ENCODE data around the gene BLOC1S2.
A peak's percentile ranks its signal among the peaks of the same experiment; 100 is the strongest.
"Not testable (repeated sequence)": the region's sequence is repeated elsewhere in the genome, so short reads cannot be mapped to it uniquely, and the experiment has no call there.

The BLOC1S2 gene

GRCh38 chr10:100311298-100311697 is 24.8 kb upstream of the BLOC1S2 start:
- in situ Hi-C loops (cut with MboI; ENCODE audit: low pct_unique_long_range_greater_than_20kb, low sequenced_read_pairs, unreplicated experiment): no loop called here
- DNase-seq (ENCODE audit: low spot score): no peak
- TF ChIP-seq CTCF (IDR thresholded peaks at IDR 0.05; ENCODE audit: extremely low read depth, insufficient read depth, missing control alignments): no peak

GRCh38 chr10:100307684-100308083 is 21.2 kb upstream of the BLOC1S2 start:
- TF ChIP-seq CTCF (IDR thresholded peaks at IDR 0.05; ENCODE audit: extremely low read depth, insufficient read depth, missing control alignments): no peak
- no peak for DNase-seq (ENCODE audit: low spot score)
- in situ Hi-C loops (cut with MboI; ENCODE audit: low pct_unique_long_range_greater_than_20kb, low sequenced_read_pairs, unreplicated experiment): no loop called here

- in situ Hi-C loops (cut with MboI; ENCODE audit: low pct_unique_long_range_greater_than_20kb, low sequenced_read_pairs, unreplicated experiment): no loop called here
- no peak for DNase-seq (ENCODE audit: low spot score)
- TF ChIP-seq CTCF (IDR thresholded peaks at IDR 0.05; ENCODE audit: extremely low read depth, insufficient read depth, missing control alignments): no peak
Observed at GRCh38 chr10:100306861-100307260, 20.4 kb upstream of the BLOC1S2 start.

- TF ChIP-seq CTCF (IDR thresholded peaks at IDR 0.05; ENCODE audit: extremely low read depth, insufficient read depth, missing control alignments): no peak
- no peak for DNase-seq (ENCODE audit: low spot score)
- in situ Hi-C loops (cut with MboI; ENCODE audit: low pct_unique_long_range_greater_than_20kb, low sequenced_read_pairs, unreplicated experiment): no loop called here
Observed at GRCh38 chr10:100304414-100304813, 17.9 kb upstream of the BLOC1S2 start.

- in situ Hi-C loops (cut with MboI; ENCODE audit: low pct_unique_long_range_greater_than_20kb, low sequenced_read_pairs, unreplicated experiment): no loop called here
Observed at GRCh38 chr10:100303724-100304319, 17.3 kb upstream of the BLOC1S2 start.

GRCh38 chr10:100301123-100301522 is 14.6 kb upstream of the BLOC1S2 start:
- DNase-seq (ENCODE audit: low spot score); in situ Hi-C loops (cut with MboI; ENCODE audit: low pct_unique_long_range_greater_than_20kb, low sequenced_read_pairs, unreplicated experiment): not testable (repeated sequence)

More at GRCh38 chr10:100303724-100304319, 17.3 kb upstream of the BLOC1S2 start:
- TF ChIP-seq CTCF (IDR thresholded peaks at IDR 0.05; ENCODE audit: extremely low read depth, insufficient read depth, missing control alignments): peak; percentile 66
- peak; percentile 42 for DNase-seq (ENCODE audit: low spot score)

- no peak for TF ChIP-seq CTCF (IDR thresholded peaks at IDR 0.05; ENCODE audit: extremely low read depth, insufficient read depth, missing control alignments)
- no peak for DNase-seq (ENCODE audit: low spot score)
- in situ Hi-C loops (cut with MboI; ENCODE audit: low pct_unique_long_range_greater_than_20kb, low sequenced_read_pairs, unreplicated experiment): no loop called here
Observed at GRCh38 chr10:100297242-100297641, 10.8 kb upstream of the BLOC1S2 start.
